ENCODE measurements around the gene NPC1. TPM values are rescaled to one million over a fixed set of nuclear protein-coding genes. Genes with fewer than 3 reads are reported as not detected.
A peak's percentile ranks its signal among the peaks of the same experiment; 100 is the strongest.

The NPC1 gene
- total and polyA plus RNA-seq, 2 of the 8 experiments (the other 6 are each of a cell fraction or from before 2014, with no cell fraction given), result 34.1 to 39.5 TPM

- Histone ChIP-seq H3K4me2 (ENCODE audit: insufficient read depth in 1 of 2, low read depth in 2 of 2, low read length in 2 of 2) (peak overlapping the region; percentile 71 to 88), H3K36me3 (ENCODE audit: control insufficient read depth in 2 of 4, insufficient read depth in 4 of 4, low read length in 3 of 4) (no peaks in the 10 kb centered on the region)
- CTCF ChIA-PET (ENCODE audit: partially characterized antibody), result interaction anchor here (0.8 to 1.8 kb wide), 9 partner anchors 8 to 300 kb away, joined by 3 to 9 read pairs (median 3); no protein-coding TSS in a partner anchor
- TF ChIP-seq NRF1 (IDR thresholded peaks at IDR 0.05; ENCODE audit: low read depth, low read length) (no peak), BRCA1 (IDR thresholded peaks at IDR 0.05; ENCODE audit: low read depth, low read length) (no peak), SP1 (IDR thresholded peaks at IDR 0.05; ENCODE audit: low read depth, low read length) (no peak), ASH2L (IDR thresholded peaks at IDR 0.05; ENCODE audit: low read length) (peak; percentile 61), POU5F1 (IDR thresholded peaks at IDR 0.05; ENCODE audit: low read depth, low read length) (no peak), RXRA (IDR thresholded peaks at IDR 0.05; ENCODE audit: insufficient read depth, low read depth, low read length) (0 out of 2 replicates have a peak, but pooled peaks have one; percentile 43), CEBPB (IDR thresholded peaks at IDR 0.05; ENCODE audit: low read depth, low read length) (peak; percentile 41; the same call in 1 of the 2 replicates), PHF8 (conservative IDR thresholded peaks at IDR 0.05; ENCODE audit: low read depth, low read length) (0 out of 2 replicates have a peak, but pooled peaks have one; percentile 46), CBX8 (IDR thresholded peaks at IDR 0.05; ENCODE audit: borderline replicate concordance, low read depth, low read length) (no peak), RAD21 (IDR thresholded peaks at IDR 0.05 in 1 of 2, conservative IDR thresholded peaks at IDR 0.05 in 1 of 2; ENCODE audit: low read depth in 2 of 2, low read length in 2 of 2) (peak; percentile 38 to 59), TEAD4 (IDR thresholded peaks at IDR 0.05; ENCODE audit: low read depth, low read length) (no peak), RBBP5 (IDR thresholded peaks at IDR 0.05; ENCODE audit: borderline replicate concordance, low read depth, low read length) (peak; percentile 72), KDM1A (IDR thresholded peaks at IDR 0.05; ENCODE audit: borderline replicate concordance, low read length) (peak; percentile 12; the same call in 1 of the 2 replicates)
Observed at GRCh38 chr18:23618862-23619387, 32.6 kb upstream of the NPC1 start.

More at GRCh38 chr18:23618862-23619387, 32.6 kb upstream of the NPC1 start:
- no peak for FAIRE-seq
- Histone ChIP-seq H3K18ac (ENCODE audit: extremely low read depth, low read length) (peak overlapping the region; percentile 94), H3K9ac (replicated peaks in 1 of 4; ENCODE audit: extremely low read depth in 1 of 4, low read depth in 3 of 4, low read length in 3 of 4) (peak overlapping the region in 2 of 4 experiments; percentile 26 to 52; a peak in 4 of 7 replicates), H4K5ac (ENCODE audit: insufficient read length, low read depth, low read length) (peak overlapping the region; percentile 24), H3K79me1 (ENCODE audit: low read depth, low read length) (no peaks in the 10 kb centered on the region), H2AFZ (ENCODE audit: low read length) (peak overlapping the region; percentile 85), H2BK5ac (ENCODE audit: low read depth, low read length) (0 out of 2 replicates have a peak overlapping the region, but pooled peaks have one; percentile 52), H3K4me1 (replicated peaks in 1 of 4; ENCODE audit: control insufficient read depth in 3 of 4, insufficient read depth in 4 of 4, low read length in 3 of 4) (peaks cover 0 to 6% (median 2%) of the 10 kb centered on the region in 4 experiments; a peak in 4 of 7 replicates), H3K23ac (ENCODE audit: insufficient read length) (no peak overlapping the region), H3K27ac (ENCODE audit: low read depth, low read length) (no peak overlapping the region), H4K91ac (replicated peaks; ENCODE audit: insufficient read length, low read length) (peak overlapping the region; percentile 54), H4K20me1 (replicated peaks in 1 of 2; ENCODE audit: control insufficient read depth in 1 of 2, insufficient read depth in 2 of 2, low read length in 2 of 2) (no peaks in the 10 kb centered on the region), H3K79me2 (ENCODE audit: control insufficient read depth in 1 of 2, insufficient read depth in 2 of 2, low read length in 2 of 2) (no peaks in the 10 kb centered on the region), H2BK120ac (replicated peaks; ENCODE audit: low read depth, low read length) (no peak overlapping the region), H2BK15ac (ENCODE audit: low read length) (peak overlapping the region; percentile 40; the same call in 1 of the 2 replicates), H3K4ac (replicated peaks; ENCODE audit: insufficient read length, low read depth, low read length) (no peak overlapping the region), H3K27me3 (replicated peaks in 1 of 4; ENCODE audit: control insufficient read depth in 3 of 4, extremely low read depth in 1 of 4, insufficient read depth in 3 of 4, low read length in 3 of 4) (peaks cover 5 to 25% (median 17%) of the 10 kb centered on the region in 4 experiments), H4K8ac (ENCODE audit: extremely low read depth, insufficient read depth, low read length) (peak overlapping the region; percentile 92), H2AK5ac (ENCODE audit: low read depth, low read length) (no peak overlapping the region), H2BK20ac (ENCODE audit: low read length) (0 out of 2 replicates have a peak overlapping the region, but pooled peaks have one; percentile 75), H3K9me3 (ENCODE audit: insufficient read depth in 2 of 2, low read depth in 1 of 2, low read length in 1 of 2) (no peaks in the 10 kb centered on the region), H2BK12ac (ENCODE audit: low read depth, low read length) (peak overlapping the region; percentile 78), H3K4me3 (ENCODE audit: extremely low read depth in 1 of 4, insufficient read depth in 2 of 4, low read depth in 3 of 4, low read length in 4 of 4) (peak overlapping the region; percentile 38 to 70 (median 67)), H3K14ac (ENCODE audit: insufficient read length) (no peak overlapping the region), H3K56ac (replicated peaks; ENCODE audit: insufficient read length, low read depth, low read length) (no peak overlapping the region), H3K23me2 (ENCODE audit: low read depth, low read length) (peaks cover 11% of the 10 kb centered on the region; the same call in 1 of the 2 replicates)
- POLR2A ChIA-PET (ENCODE audit: partially characterized antibody), result interaction anchor here (0.6 to 1.6 kb wide), 8 partner anchors 11 to 278 kb away, joined by 3 to 6 read pairs (median 4); partner anchors contain the start of gene NPC1
- WGBS, 2 experiments (ENCODE audit: extremely low coverage in 1 of 2, insufficient coverage in 1 of 2, insufficient read length in 1 of 2, insufficient replicate concordance in 2 of 2, low coverage in 1 of 2, low lambda C conversion rate in 2 of 2, missing lambda C conversion rate in 1 of 2), result 3% methylated on average over 16 of the region's 18 CpGs; no CpG with 5 or more reads in 1 of the 2 experiments
- peak; percentile 82 to 86 for DNase-seq (ENCODE audit: low read depth in 1 of 2, low spot score in 2 of 2)

Data from H1 (cell line).